Thyroid gland (tissue), 4 donors: ENCODE data around the gene HLA-E.
"Not testable (repeated sequence)": the region's sequence is repeated elsewhere in the genome, so short reads cannot be mapped to it uniquely, and the experiment has no call there.

Experiments used
- POLR2A ChIP-seq, 2 donors: fragments of 450-650 bp; IDR thresholded peaks; one replicate each; pipeline ENCODE4 v1.6.1; 2017; ENCODE audit warnings: antibody characterized with exemption in 2 of 2, mild to moderate bottlenecking in 2 of 2, moderate library complexity in 1 of 2
- TF ChIP-seq, protein P1 (sequence below), 6 experiments: fragments of 200-600 bp in 3 of 6; fragments of 450-650 bp in 3 of 6; sonication (generic) in 3 of 6; IDR thresholded peaks; one replicate each; pipeline ENCODE4 v1.5.1; 2016 to 2019; ENCODE audit warnings: antibody characterized with exemption in 6 of 6, mild to moderate bottlenecking in 2 of 6, inconsistent platforms in 1 of 6, moderate library complexity in 1 of 6

DNA sequence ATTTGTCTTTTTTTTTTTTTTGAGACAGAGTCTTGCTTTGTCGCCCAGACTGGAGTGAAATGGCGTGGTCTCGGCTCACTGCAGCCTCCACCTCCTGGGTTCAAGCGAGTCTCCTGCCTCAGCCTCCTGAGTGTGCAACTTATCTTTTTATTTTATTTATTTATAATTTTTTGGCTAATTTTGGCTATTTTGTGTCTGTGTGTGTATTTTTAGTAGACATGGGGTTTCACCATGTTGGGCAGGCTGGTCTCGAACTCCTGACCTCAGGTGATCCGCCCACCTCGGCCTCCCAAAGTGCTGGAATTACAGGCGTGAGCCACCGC is 27.4 kb downstream of the HLA-E start:
- TF ChIP-seq POLR2A (IDR thresholded peaks at IDR 0.05): not testable (repeated sequence)
- TF ChIP-seq, protein P1, sequence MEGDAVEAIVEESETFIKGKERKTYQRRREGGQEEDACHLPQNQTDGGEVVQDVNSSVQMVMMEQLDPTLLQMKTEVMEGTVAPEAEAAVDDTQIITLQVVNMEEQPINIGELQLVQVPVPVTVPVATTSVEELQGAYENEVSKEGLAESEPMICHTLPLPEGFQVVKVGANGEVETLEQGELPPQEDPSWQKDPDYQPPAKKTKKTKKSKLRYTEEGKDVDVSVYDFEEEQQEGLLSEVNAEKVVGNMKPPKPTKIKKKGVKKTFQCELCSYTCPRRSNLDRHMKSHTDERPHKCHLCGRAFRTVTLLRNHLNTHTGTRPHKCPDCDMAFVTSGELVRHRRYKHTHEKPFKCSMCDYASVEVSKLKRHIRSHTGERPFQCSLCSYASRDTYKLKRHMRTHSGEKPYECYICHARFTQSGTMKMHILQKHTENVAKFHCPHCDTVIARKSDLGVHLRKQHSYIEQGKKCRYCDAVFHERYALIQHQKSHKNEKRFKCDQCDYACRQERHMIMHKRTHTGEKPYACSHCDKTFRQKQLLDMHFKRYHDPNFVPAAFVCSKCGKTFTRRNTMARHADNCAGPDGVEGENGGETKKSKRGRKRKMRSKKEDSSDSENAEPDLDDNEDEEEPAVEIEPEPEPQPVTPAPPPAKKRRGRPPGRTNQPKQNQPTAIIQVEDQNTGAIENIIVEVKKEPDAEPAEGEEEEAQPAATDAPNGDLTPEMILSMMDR (IDR thresholded peaks at IDR 0.05): not testable (repeated sequence)
